Measurements from ENCODE around the gene NDC1.

The NDC1 gene

GRCh38 chr1:53735681-53736080 is 102.4 kb downstream of the NDC1 start:
- Histone ChIP-seq H3K27me3 (ENCODE audit: insufficient read depth, low read length, poor library complexity) (peaks cover 25% of the 10 kb centered on the region), H3K79me2 (ENCODE audit: insufficient read depth, low read length) (no peaks in the 10 kb centered on the region), H2AFZ (ENCODE audit: low read depth, low read length) (no peak overlapping the region), H3K27ac (ENCODE audit: low read length) (no peak overlapping the region), H4K20me1 (ENCODE audit: insufficient read depth, low read length) (no peaks in the 10 kb centered on the region; the same call in 1 of the 2 replicates), H3K9ac (ENCODE audit: low read depth, low read length) (no peak overlapping the region), H3K4me1 (ENCODE audit: insufficient read depth, low read length) (no peaks in the 10 kb centered on the region), H3K36me3 (ENCODE audit: insufficient read depth, low read length) (no peaks in the 10 kb centered on the region), H3K4me2 (ENCODE audit: insufficient read depth, low read length) (no peak overlapping the region), H3K4me3 (ENCODE audit: low read depth in 1 of 2, low read length in 2 of 2) (no peak overlapping the region), H3K9me3 (ENCODE audit: insufficient read depth, low read length, severe bottlenecking) (no peaks in the 10 kb centered on the region)
- no peak for DNase-seq
- TF ChIP-seq EZH2 (IDR thresholded peaks at IDR 0.05; ENCODE audit: borderline replicate concordance, low read depth, low read length, severe bottlenecking) (no peak), CTCF (IDR thresholded peaks at IDR 0.05; ENCODE audit: borderline replicate concordance, extremely low read depth, low read length, poor library complexity, severe bottlenecking) (no peak)
- ATAC-seq (ENCODE audit: insufficient read depth, low read depth), result no peak

GRCh38 chr1:53735261-53735660 is 102.8 kb downstream of the NDC1 start:
- Histone ChIP-seq H3K9ac (ENCODE audit: low read depth, low read length) (no peak overlapping the region), H4K20me1 (ENCODE audit: insufficient read depth, low read length) (no peaks in the 10 kb centered on the region; the same call in 1 of the 2 replicates), H3K4me3 (ENCODE audit: low read depth in 1 of 2, low read length in 2 of 2) (no peak overlapping the region), H3K27me3 (ENCODE audit: insufficient read depth, low read length, poor library complexity) (peaks cover 25% of the 10 kb centered on the region), H3K4me1 (ENCODE audit: insufficient read depth, low read length) (no peaks in the 10 kb centered on the region), H3K27ac (ENCODE audit: low read length) (no peak overlapping the region), H3K36me3 (ENCODE audit: insufficient read depth, low read length) (no peaks in the 10 kb centered on the region), H3K4me2 (ENCODE audit: insufficient read depth, low read length) (no peak overlapping the region), H3K9me3 (ENCODE audit: insufficient read depth, low read length, severe bottlenecking) (no peaks in the 10 kb centered on the region), H3K79me2 (ENCODE audit: insufficient read depth, low read length) (no peaks in the 10 kb centered on the region), H2AFZ (ENCODE audit: low read depth, low read length) (no peak overlapping the region)
- no peak for DNase-seq
- no peak for ATAC-seq (ENCODE audit: insufficient read depth, low read depth)
- TF ChIP-seq CTCF (IDR thresholded peaks at IDR 0.05; ENCODE audit: borderline replicate concordance, extremely low read depth, low read length, poor library complexity, severe bottlenecking), result no peak
- no peak for TF ChIP-seq EZH2 (IDR thresholded peaks at IDR 0.05; ENCODE audit: borderline replicate concordance, low read depth, low read length, severe bottlenecking)

GRCh38 chr1:53734650-53735211 is 103.4 kb downstream of the NDC1 start:
- no peaks in the 10 kb centered on the region for H3K36me3 ChIP-seq (ENCODE audit: insufficient read depth, low read length)
- TF ChIP-seq EZH2 (IDR thresholded peaks at IDR 0.05; ENCODE audit: borderline replicate concordance, low read depth, low read length, severe bottlenecking) (no peak), CTCF (IDR thresholded peaks at IDR 0.05; ENCODE audit: borderline replicate concordance, extremely low read depth, low read length, poor library complexity, severe bottlenecking) (no peak)
- H3K4me3 ChIP-seq (ENCODE audit: low read depth in 1 of 2, low read length in 2 of 2), result no peak overlapping the region
- no peak overlapping the region for H2AFZ ChIP-seq (ENCODE audit: low read depth, low read length)
- H3K9me3 ChIP-seq (ENCODE audit: insufficient read depth, low read length, severe bottlenecking), result no peaks in the 10 kb centered on the region
- no peaks in the 10 kb centered on the region; the same call in 1 of the 2 replicates for H4K20me1 ChIP-seq (ENCODE audit: insufficient read depth, low read length)
- H3K4me2 ChIP-seq (ENCODE audit: insufficient read depth, low read length), result no peak overlapping the region
- H3K9ac ChIP-seq (ENCODE audit: low read depth, low read length), result no peak overlapping the region
- no peaks in the 10 kb centered on the region for H3K4me1 ChIP-seq (ENCODE audit: insufficient read depth, low read length)
- peaks cover 25% of the 10 kb centered on the region for H3K27me3 ChIP-seq (ENCODE audit: insufficient read depth, low read length, poor library complexity)
- no peaks in the 10 kb centered on the region for H3K79me2 ChIP-seq (ENCODE audit: insufficient read depth, low read length)
- H3K27ac ChIP-seq (ENCODE audit: low read length), result no peak overlapping the region
- no peak for DNase-seq
- ATAC-seq (ENCODE audit: insufficient read depth, low read depth), result no peak

Measured in DND-41 (cell line).